GM23338 (cell line): ENCODE data around the gene SLC4A2. TPM values are rescaled to one million over a fixed set of nuclear protein-coding genes. Genes with fewer than 3 reads are reported as not detected.

Source experiments
- ATAC-seq: fragments of 200-7000 bp; cut with Tn5 transposase; 3 replicates; pipeline ENCODE4 v1.9.1; 2020
- DNase-seq: peaks from one replicate; pipeline ENCODE4 v3.0.0-alpha.2; 2015; ENCODE audit warnings: low spot score
- H2AFZ ChIP-seq: fragments of 200-600 bp; sonication (generic); 2 replicates; pipeline ENCODE4 v1.8.0; 2016; ENCODE audit warnings: antibody characterized with exemption, mild to moderate bottlenecking, moderate library complexity
- H3F3A ChIP-seq: fragments of 200-600 bp; sonication (generic); replicated peaks from 2 replicates; pipeline ENCODE4 v1.8.0; 2017; ENCODE audit warnings: antibody characterized with exemption, mixed run types, low read depth
- H3K27ac ChIP-seq: fragments of 200-600 bp; sonication (generic); 2 replicates; pipeline ENCODE4 v1.6.1; 2016; ENCODE audit warnings: low read depth
- H3K27me3 ChIP-seq: fragments of 200-600 bp; sonication (generic); 2 replicates; pipeline ENCODE4 v1.8.0; 2016; ENCODE audit warnings: mild to moderate bottlenecking, mixed run types, moderate library complexity; ENCODE audit not compliant: insufficient read depth
- H3K36me3 ChIP-seq: fragments of 200-600 bp; sonication (generic); 2 replicates; pipeline ENCODE4 v1.8.0; 2016; ENCODE audit warnings: mild to moderate bottlenecking; ENCODE audit not compliant: insufficient read depth
- H3K4me1 ChIP-seq: fragments of 200-600 bp; sonication (generic); 2 replicates; pipeline ENCODE4 v1.8.0; 2016; ENCODE audit warnings: mild to moderate bottlenecking, moderate library complexity; ENCODE audit not compliant: insufficient read depth
- H3K4me2 ChIP-seq: fragments of 200-600 bp; sonication (generic); 2 replicates; pipeline ENCODE4 v1.7.1; 2017; ENCODE audit warnings: mixed run types
- H3K4me3 ChIP-seq: fragments of 200-600 bp; sonication (generic); 2 replicates; pipeline ENCODE4 v1.6.1; 2016; ENCODE audit warnings: mixed run types
- H3K79me2 ChIP-seq: fragments of 200-600 bp; sonication (generic); replicated peaks from 2 replicates; pipeline ENCODE4 v1.8.0; 2017; ENCODE audit warnings: mild to moderate bottlenecking; ENCODE audit not compliant: insufficient read depth
- H3K9me2 ChIP-seq: fragments of 200-600 bp; sonication (generic); 2 replicates; pipeline ENCODE4 v1.8.0; 2017; ENCODE audit not compliant: insufficient read depth
- H4K20me1 ChIP-seq: fragments of 200-600 bp; sonication (generic); replicated peaks from 2 replicates; pipeline ENCODE4 v1.8.0; 2017; ENCODE audit warnings: mild to moderate bottlenecking; ENCODE audit not compliant: insufficient read depth
- H3K27ac Mint-ChIP-seq: 2 replicates; pipeline ENCODE4 v1.8.0; 2020; ENCODE audit warnings: inconsistent platforms, mild to moderate bottlenecking, moderate library complexity, mixed read lengths
- H3K27me3 Mint-ChIP-seq: 3 replicates; pipeline ENCODE4 v1.8.0; 2022; ENCODE audit warnings: low read depth, mild to moderate bottlenecking, moderate library complexity, mixed read lengths, inconsistent platforms; ENCODE audit not compliant: insufficient read depth, poor library complexity
- H3K36me3 Mint-ChIP-seq: 3 replicates; pipeline ENCODE4 v1.8.0; 2021; ENCODE audit warnings: low read depth, mild to moderate bottlenecking, inconsistent platforms, moderate library complexity, mixed read lengths
- H3K4me1 Mint-ChIP-seq: 3 replicates; pipeline ENCODE4 v1.8.0; 2020; ENCODE audit warnings: mild to moderate bottlenecking, inconsistent platforms, mixed read lengths
- H3K4me3 Mint-ChIP-seq: 3 replicates; pipeline ENCODE4 v1.8.0; 2021; ENCODE audit warnings: moderate library complexity, mild to moderate bottlenecking, inconsistent platforms, mixed read lengths
- H3K9me3 Mint-ChIP-seq: 3 replicates; pipeline ENCODE4 v1.8.0; 2020; ENCODE audit warnings: moderate library complexity, mild to moderate bottlenecking, inconsistent platforms, mixed read lengths
- CREB1 ChIP-seq: fragments of 250-450 bp; sonication (Bioruptor Pico); IDR thresholded peaks from 2 replicates; pipeline ENCODE4 v1.5.0; 2020; ENCODE audit warnings: low read depth, mild to moderate bottlenecking, moderate library complexity
- EZH2 ChIP-seq: fragments of 200-600 bp; sonication (generic); IDR thresholded peaks from one replicate; pipeline ENCODE4 v1.8.0; 2017; ENCODE audit warnings: antibody characterized with exemption, mild to moderate bottlenecking, low read depth; ENCODE audit not compliant: unreplicated experiment
- EZH2phosphoT487 ChIP-seq: fragments of 200-600 bp; sonication (generic); IDR thresholded peaks from one replicate; pipeline ENCODE4 v1.8.1; 2018; ENCODE audit warnings: antibody characterized with exemption; ENCODE audit not compliant: unreplicated experiment
- JUNB ChIP-seq: IDR thresholded peaks from one replicate; pipeline ENCODE4 v1.6.1; 2016; ENCODE audit warnings: antibody characterized with exemption; ENCODE audit not compliant: unreplicated experiment
- NANOG ChIP-seq: IDR thresholded peaks from 2 replicates; pipeline ENCODE4 v1.6.1; 2016; ENCODE audit warnings: antibody characterized with exemption, borderline replicate concordance
- POLR2AphosphoS5 ChIP-seq: IDR thresholded peaks from 2 replicates; pipeline ENCODE4 v1.6.1; 2016; ENCODE audit warnings: antibody characterized with exemption, low read depth
- STAT1 ChIP-seq: IDR thresholded peaks from one replicate; pipeline ENCODE4 v1.6.1; 2016; ENCODE audit warnings: antibody characterized with exemption; ENCODE audit not compliant: unreplicated experiment
- ZNF114 ChIP-seq: fragments of 250-450 bp; sonication (Bioruptor Pico); IDR thresholded peaks from 2 replicates; pipeline ENCODE4 v1.5.0; 2020; ENCODE audit warnings: mild to moderate bottlenecking, moderate library complexity
- ZNF331 ChIP-seq: fragments of 250-450 bp; sonication (Bioruptor Pico); IDR thresholded peaks from 2 replicates; pipeline ENCODE4 v1.5.0; 2020; ENCODE audit warnings: low read depth, mild to moderate bottlenecking, moderate library complexity
- polyA plus RNA-seq: library from polyadenylated mRNA; unstranded; fragments of >200 nt; fragmentation: Nextera tagmentation; extraction: Ambion mirVana; gene quantifications from 2 replicates; pipeline ENCODE4 v1.2.1, GENCODE V29; 2016
- total RNA-seq: library from RNA; depleted of rRNA; stranded (reverse); fragments of >200 nt; shearing (Covaris generic); gene quantifications from 2 replicates; pipeline ENCODE4 v1.2.3, GENCODE V29; 2014
- TF ChIP-seq, protein P1 (sequence below), 2 experiments: fragments of 200-600 bp in 1 of 2; sonication (generic) in 1 of 2; conservative IDR thresholded peaks; 2 replicates each; pipeline versions ENCODE4 v1.5.1 to v1.6.1; 2016 to 2017; ENCODE audit warnings: antibody characterized with exemption in 2 of 2, low read depth in 2 of 2, mild to moderate bottlenecking in 2 of 2, moderate library complexity in 1 of 2
- TF ChIP-seq, protein P2 (sequence below): fragments of 250-450 bp; sonication (Bioruptor Pico); IDR thresholded peaks from 2 replicates; pipeline ENCODE4 v1.5.0; 2020; ENCODE audit warnings: mild to moderate bottlenecking, moderate library complexity
- TF ChIP-seq, protein P3 (sequence below): IDR thresholded peaks from 2 replicates; pipeline ENCODE4 v1.6.1; 2016; ENCODE audit warnings: antibody characterized with exemption
- TF ChIP-seq, protein P4 (sequence below): IDR thresholded peaks from one replicate; pipeline ENCODE4 v1.6.1; 2018; ENCODE audit warnings: antibody characterized with exemption; ENCODE audit not compliant: unreplicated experiment

The SLC4A2 gene
- total and polyA plus RNA-seq, 2 experiments from 2014 or later = 64.8 to 106 TPM

DNA sequence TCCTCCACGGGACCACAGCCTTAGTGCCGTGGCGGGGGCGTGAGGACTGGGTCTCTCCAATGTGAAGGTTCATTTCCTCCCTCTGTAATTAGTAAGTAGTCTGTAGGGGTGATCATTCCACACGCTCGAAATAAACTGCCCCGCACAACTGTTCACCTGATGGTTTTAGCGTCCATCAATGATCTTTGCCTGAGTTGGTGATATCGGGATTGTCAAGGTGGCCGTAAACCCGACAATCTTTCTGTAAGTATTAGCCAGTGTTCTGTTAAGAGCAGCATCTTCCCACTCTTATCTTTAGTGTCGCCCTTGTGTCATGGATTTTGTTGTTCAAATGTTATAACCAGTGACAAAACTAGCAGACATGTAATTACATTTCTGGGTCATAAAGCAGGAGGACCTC is 44.6 kb downstream of the SLC4A2 start:
- TF ChIP-seq EZH2phosphoT487 (no peak), NANOG (no peak), JUNB (no peak), ZNF114 (CRISPR knock-in tag) (no peak), POLR2AphosphoS5 (no peak), STAT1 (no peak), ZNF331 (no peak), CREB1 (CRISPR knock-in tag) (no peak), EZH2 (no peak)
- TF ChIP-seq, protein P1, sequence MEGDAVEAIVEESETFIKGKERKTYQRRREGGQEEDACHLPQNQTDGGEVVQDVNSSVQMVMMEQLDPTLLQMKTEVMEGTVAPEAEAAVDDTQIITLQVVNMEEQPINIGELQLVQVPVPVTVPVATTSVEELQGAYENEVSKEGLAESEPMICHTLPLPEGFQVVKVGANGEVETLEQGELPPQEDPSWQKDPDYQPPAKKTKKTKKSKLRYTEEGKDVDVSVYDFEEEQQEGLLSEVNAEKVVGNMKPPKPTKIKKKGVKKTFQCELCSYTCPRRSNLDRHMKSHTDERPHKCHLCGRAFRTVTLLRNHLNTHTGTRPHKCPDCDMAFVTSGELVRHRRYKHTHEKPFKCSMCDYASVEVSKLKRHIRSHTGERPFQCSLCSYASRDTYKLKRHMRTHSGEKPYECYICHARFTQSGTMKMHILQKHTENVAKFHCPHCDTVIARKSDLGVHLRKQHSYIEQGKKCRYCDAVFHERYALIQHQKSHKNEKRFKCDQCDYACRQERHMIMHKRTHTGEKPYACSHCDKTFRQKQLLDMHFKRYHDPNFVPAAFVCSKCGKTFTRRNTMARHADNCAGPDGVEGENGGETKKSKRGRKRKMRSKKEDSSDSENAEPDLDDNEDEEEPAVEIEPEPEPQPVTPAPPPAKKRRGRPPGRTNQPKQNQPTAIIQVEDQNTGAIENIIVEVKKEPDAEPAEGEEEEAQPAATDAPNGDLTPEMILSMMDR (conservative IDR thresholded peaks at IDR 0.05; ENCODE audit: low read depth in 2 of 2) = no peak
- TF ChIP-seq, protein P2, sequence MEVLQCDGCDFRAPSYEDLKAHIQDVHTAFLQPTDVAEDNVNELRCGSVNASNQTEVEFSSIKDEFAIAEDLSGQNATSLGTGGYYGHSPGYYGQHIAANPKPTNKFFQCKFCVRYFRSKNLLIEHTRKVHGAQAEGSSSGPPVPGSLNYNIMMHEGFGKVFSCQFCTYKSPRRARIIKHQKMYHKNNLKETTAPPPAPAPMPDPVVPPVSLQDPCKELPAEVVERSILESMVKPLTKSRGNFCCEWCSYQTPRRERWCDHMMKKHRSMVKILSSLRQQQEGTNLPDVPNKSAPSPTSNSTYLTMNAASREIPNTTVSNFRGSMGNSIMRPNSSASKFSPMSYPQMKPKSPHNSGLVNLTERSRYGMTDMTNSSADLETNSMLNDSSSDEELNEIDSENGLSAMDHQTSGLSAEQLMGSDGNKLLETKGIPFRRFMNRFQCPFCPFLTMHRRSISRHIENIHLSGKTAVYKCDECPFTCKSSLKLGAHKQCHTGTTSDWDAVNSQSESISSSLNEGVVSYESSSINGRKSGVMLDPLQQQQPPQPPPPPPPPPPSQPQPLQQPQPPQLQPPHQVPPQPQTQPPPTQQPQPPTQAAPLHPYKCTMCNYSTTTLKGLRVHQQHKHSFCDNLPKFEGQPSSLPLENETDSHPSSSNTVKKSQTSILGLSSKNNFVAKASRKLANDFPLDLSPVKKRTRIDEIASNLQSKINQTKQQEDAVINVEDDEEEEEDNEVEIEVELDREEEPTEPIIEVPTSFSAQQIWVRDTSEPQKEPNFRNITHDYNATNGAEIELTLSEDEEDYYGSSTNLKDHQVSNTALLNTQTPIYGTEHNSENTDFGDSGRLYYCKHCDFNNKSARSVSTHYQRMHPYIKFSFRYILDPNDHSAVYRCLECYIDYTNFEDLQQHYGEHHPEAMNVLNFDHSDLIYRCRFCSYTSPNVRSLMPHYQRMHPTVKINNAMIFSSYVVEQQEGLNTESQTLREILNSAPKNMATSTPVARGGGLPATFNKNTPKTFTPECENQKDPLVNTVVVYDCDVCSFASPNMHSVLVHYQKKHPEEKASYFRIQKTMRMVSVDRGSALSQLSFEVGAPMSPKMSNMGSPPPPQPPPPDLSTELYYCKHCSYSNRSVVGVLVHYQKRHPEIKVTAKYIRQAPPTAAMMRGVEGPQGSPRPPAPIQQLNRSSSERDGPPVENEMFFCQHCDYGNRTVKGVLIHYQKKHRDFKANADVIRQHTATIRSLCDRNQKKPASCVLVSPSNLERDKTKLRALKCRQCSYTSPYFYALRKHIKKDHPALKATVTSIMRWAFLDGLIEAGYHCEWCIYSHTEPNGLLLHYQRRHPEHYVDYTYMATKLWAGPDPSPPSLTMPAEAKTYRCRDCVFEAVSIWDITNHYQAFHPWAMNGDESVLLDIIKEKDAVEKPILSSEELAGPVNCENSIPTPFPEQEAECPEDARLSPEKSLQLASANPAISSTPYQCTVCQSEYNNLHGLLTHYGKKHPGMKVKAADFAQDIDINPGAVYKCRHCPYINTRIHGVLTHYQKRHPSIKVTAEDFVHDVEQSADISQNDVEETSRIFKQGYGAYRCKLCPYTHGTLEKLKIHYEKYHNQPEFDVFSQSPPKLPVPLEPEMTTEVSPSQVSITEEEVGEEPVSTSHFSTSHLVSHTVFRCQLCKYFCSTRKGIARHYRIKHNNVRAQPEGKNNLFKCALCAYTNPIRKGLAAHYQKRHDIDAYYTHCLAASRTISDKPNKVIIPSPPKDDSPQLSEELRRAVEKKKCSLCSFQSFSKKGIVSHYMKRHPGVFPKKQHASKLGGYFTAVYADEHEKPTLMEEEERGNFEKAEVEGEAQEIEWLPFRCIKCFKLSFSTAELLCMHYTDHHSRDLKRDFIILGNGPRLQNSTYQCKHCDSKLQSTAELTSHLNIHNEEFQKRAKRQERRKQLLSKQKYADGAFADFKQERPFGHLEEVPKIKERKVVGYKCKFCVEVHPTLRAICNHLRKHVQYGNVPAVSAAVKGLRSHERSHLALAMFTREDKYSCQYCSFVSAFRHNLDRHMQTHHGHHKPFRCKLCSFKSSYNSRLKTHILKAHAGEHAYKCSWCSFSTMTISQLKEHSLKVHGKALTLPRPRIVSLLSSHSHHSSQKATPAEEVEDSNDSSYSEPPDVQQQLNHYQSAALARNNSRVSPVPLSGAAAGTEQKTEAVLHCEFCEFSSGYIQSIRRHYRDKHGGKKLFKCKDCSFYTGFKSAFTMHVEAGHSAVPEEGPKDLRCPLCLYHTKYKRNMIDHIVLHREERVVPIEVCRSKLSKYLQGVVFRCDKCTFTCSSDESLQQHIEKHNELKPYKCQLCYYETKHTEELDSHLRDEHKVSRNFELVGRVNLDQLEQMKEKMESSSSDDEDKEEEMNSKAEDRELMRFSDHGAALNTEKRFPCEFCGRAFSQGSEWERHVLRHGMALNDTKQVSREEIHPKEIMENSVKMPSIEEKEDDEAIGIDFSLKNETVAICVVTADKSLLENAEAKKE (CRISPR knock-in tag) = no peak
- TF ChIP-seq, protein P3, sequence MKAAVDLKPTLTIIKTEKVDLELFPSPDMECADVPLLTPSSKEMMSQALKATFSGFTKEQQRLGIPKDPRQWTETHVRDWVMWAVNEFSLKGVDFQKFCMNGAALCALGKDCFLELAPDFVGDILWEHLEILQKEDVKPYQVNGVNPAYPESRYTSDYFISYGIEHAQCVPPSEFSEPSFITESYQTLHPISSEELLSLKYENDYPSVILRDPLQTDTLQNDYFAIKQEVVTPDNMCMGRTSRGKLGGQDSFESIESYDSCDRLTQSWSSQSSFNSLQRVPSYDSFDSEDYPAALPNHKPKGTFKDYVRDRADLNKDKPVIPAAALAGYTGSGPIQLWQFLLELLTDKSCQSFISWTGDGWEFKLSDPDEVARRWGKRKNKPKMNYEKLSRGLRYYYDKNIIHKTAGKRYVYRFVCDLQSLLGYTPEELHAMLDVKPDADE = no peak
- TF ChIP-seq, protein P4, sequence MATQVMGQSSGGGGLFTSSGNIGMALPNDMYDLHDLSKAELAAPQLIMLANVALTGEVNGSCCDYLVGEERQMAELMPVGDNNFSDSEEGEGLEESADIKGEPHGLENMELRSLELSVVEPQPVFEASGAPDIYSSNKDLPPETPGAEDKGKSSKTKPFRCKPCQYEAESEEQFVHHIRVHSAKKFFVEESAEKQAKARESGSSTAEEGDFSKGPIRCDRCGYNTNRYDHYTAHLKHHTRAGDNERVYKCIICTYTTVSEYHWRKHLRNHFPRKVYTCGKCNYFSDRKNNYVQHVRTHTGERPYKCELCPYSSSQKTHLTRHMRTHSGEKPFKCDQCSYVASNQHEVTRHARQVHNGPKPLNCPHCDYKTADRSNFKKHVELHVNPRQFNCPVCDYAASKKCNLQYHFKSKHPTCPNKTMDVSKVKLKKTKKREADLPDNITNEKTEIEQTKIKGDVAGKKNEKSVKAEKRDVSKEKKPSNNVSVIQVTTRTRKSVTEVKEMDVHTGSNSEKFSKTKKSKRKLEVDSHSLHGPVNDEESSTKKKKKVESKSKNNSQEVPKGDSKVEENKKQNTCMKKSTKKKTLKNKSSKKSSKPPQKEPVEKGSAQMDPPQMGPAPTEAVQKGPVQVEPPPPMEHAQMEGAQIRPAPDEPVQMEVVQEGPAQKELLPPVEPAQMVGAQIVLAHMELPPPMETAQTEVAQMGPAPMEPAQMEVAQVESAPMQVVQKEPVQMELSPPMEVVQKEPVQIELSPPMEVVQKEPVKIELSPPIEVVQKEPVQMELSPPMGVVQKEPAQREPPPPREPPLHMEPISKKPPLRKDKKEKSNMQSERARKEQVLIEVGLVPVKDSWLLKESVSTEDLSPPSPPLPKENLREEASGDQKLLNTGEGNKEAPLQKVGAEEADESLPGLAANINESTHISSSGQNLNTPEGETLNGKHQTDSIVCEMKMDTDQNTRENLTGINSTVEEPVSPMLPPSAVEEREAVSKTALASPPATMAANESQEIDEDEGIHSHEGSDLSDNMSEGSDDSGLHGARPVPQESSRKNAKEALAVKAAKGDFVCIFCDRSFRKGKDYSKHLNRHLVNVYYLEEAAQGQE = no peak
- DNase-seq (no peak), ATAC-seq (no peak)
- no peaks in the 10 kb centered on the region for H3K27me3 ChIP-seq
- peaks cover 62% of the 10 kb centered on the region for H3K79me2 ChIP-seq
- H3K4me3 Mint-ChIP-seq = peak overlapping the region; percentile 55
- peak overlapping the region; percentile 34; the same call in 1 of the 2 replicates for H3K4me3 ChIP-seq
- peaks cover 16% of the 10 kb centered on the region; the same call in 1 of the 2 replicates for H3F3A ChIP-seq
- peaks cover 54% of the 10 kb centered on the region for H3K4me1 ChIP-seq
- no peaks in the 10 kb centered on the region; the same call in 2 of the 3 replicates for H3K36me3 Mint-ChIP-seq
- H3K36me3 ChIP-seq = no peaks in the 10 kb centered on the region
- H3K27ac Mint-ChIP-seq = peak overlapping the region; percentile 86
- H3K4me2 ChIP-seq = peak overlapping the region; percentile 60
- no peaks in the 10 kb centered on the region for H3K9me3 Mint-ChIP-seq
- no peaks in the 10 kb centered on the region for H3K9me2 ChIP-seq
- H3K27me3 Mint-ChIP-seq = peaks cover 10% of the 10 kb centered on the region
- peaks cover 11% of the 10 kb centered on the region; the same call in 1 of the 2 replicates for H4K20me1 ChIP-seq
- peaks cover 47% of the 10 kb centered on the region for H3K4me1 Mint-ChIP-seq
- H3K27ac ChIP-seq = peak overlapping the region; percentile 82
- H2AFZ ChIP-seq = no peak overlapping the region
